GM21360 (cell line): ENCODE results near the gene TSHZ2.
"Not testable (repeated sequence)": the region's sequence is repeated elsewhere in the genome, so short reads cannot be mapped to it uniquely, and the experiment has no call there.

ENCODE experiments used
- ATAC-seq: cut with Tn5 transposase; IDR thresholded peaks from one replicate; pipeline ENCODE4 v1.9.1; 2021; ENCODE audit warnings: mild to moderate bottlenecking, moderate library complexity; ENCODE audit not compliant: unreplicated experiment

The TSHZ2 gene

DNA sequence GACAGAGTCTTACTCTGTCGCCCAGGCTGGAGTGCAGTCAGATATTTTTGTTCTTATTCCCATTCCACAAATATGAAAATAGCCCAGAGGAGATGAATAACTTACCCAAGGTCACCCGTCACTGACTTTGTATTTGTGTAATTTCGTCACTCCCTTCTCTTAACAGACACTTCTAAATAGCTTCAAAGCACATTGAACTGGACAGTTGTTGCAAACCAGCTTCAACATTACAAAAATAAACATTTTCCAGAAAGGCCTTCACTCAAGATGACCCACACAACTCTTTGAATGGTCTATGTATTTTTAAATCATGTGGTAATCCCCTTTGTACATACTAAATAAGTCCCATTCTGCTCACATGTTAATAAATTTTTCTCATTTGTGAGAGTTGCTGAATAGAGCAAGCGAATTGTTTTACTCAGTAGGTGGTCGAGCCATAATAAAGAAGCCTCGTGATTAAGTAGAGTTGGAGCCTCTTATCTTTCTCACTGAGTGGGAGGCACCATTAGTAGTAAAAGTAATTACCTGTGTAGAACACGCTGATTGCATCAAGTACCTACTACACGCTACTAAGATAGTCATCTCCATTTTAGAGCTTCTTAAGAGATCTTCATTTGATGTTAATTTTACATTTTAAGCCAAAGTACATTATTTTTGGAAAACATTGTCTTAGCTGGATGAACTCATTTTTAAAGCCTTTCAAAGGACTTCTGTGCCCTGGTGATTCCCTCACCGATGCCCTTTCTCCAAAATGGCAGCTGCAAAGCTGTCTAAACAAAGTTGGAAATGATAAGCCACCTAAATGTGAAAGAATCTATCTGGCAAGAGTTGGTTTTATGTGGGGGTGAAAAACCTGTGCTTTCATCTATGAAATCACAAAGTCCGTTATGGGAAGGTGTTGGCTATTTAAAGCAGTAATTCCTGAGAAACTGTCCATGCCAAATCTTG is 110.0 kb downstream of the TSHZ2 start:
- ATAC-seq, result no peak

GRCh38 chr20:53083411-53083810 is 111.3 kb downstream of the TSHZ2 start:
- no peak for ATAC-seq

- ATAC-seq, result no peak
Measured at GRCh38 chr20:53084408-53084997, 112.3 kb downstream of the TSHZ2 start.

GRCh38 chr20:53085720-53086119 is 113.6 kb downstream of the TSHZ2 start:
- no peak for ATAC-seq

- ATAC-seq, result no peak
Measured at GRCh38 chr20:53087037-53087777, 115.0 kb downstream of the TSHZ2 start.

DNA sequence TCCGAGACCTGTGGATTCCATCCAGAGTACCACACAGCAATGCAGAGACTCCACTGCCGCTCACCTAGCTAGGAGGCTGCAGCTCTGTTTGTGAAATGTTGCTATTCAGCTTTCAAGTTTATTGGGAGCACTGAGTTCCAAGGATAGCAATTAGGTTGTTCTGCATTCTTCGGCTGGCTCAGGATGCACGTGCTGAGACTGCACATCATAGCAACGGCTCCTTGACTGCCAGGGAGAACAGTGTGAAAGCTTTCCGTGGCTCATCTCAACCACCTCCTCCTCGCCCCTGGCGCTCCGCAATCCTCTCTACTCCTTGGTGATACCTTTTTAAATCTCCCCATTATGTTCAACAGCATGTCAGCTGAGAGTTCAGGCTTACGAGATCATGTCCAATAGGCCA is 116.6 kb downstream of the TSHZ2 start:
- ATAC-seq, result no peak

DNA sequence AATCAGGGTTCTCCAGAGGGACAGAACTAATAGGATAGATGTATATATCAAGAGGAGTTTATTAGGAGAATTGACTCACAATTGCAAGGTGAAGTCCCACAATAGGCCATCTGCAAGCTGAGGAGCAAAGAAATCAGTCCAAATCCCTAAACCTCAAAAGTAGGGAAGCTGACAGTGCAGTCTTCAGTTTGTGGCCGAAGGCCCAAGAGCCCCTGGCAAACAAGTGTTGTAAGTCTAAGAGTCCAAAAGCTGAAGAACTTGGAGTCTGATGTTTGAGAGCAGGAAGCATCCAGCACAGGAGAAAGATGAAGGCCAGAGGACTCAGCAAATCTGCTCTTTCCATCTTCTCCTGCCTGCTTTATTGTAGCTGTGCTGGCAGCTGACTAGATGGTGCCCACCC is 117.7 kb downstream of the TSHZ2 start:
- ATAC-seq, result not testable (repeated sequence)

DNA sequence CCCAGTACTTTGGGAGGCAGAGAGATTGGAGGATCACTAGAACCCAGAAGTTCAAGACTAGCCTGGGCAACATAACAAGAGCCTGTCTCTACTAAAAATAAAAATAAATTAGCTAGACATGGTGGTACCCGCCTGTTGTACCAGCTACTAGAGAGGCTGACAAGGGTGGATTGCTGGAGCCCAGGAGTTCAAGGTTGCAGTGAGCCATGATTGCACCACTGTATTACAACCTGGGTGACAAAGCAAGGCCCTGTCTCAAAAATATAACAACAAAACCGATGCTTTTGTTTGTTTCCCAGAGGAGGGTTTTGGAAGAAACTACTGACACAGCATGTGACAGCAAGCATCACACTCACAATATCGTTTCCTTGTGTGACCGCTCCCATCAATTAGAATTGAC is 119.6 kb downstream of the TSHZ2 start:
- ATAC-seq, result no peak

GRCh38 chr20:53092772-53093300 is 120.7 kb downstream of the TSHZ2 start:
- ATAC-seq, result no peak

DNA sequence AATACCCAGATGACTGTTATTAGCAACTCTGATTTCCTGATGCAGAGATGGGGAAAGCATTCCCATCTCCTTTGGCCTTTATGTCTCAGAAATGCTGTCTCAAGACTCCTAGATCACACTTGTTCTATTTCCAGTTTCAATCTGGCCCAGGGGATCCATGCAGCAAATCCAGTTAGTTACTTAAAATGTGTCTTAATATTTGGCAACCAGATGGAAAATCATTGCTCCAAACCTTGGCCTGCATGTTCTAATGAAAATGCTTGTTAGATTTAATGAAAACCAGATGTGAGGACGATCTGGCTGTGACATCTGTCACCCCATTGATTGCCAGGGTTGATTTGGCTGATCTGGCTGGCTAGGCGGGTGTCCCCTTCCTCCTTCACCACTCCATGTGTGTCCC is 125.2 kb downstream of the TSHZ2 start:
- ATAC-seq, result no peak

DNA sequence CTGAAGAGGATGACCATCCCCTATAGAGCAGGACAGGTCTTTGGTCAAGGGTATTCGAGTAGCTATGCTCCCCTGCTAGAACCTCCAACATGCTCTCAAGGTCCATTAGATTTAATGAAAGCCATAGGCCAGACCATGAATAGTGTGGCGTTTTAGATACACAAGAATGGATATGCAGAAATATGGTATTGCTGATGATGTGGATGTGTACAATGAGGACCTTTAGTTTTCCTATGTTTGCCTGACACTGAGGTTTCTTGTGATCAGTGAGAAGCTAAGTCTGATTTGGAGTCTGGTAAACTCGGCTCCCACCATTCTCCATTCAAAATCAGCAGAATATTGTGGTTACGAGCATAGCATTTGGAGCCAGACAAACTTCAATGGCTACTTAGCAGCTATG is 125.6 kb downstream of the TSHZ2 start:
- no peak for ATAC-seq

- no peak for ATAC-seq
Measured at GRCh38 chr20:53098621-53099020, 126.5 kb downstream of the TSHZ2 start.

GRCh38 chr20:53099856-53100255 is 127.7 kb downstream of the TSHZ2 start:
- no peak for ATAC-seq

GRCh38 chr20:53100476-53100911 is 128.3 kb downstream of the TSHZ2 start:
- ATAC-seq, result no peak

- ATAC-seq, result no peak
Measured at GRCh38 chr20:53101992-53102760, 130.0 kb downstream of the TSHZ2 start.

DNA sequence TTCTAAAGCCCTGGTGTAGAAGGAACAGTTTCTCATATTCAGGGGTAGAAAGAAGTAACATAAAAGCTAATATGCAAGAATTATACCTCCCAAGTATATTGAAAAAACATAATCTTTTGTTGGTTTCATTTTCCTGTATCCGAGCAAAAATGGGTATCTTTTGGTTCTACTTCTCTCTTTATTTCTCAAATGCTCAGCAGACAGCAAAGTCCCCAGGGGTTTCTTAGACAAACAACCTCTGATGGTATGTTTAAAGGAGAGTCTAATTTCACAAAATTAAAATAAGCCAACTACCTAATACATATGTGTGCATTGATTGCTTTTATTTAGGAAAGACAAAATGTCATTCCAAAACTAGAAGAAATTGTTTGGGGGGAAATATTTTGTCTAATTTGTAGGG is 131.0 kb downstream of the TSHZ2 start:
- ATAC-seq, result no peak

GRCh38 chr20:53104884-53105283 is 132.7 kb downstream of the TSHZ2 start:
- ATAC-seq, result no peak

DNA sequence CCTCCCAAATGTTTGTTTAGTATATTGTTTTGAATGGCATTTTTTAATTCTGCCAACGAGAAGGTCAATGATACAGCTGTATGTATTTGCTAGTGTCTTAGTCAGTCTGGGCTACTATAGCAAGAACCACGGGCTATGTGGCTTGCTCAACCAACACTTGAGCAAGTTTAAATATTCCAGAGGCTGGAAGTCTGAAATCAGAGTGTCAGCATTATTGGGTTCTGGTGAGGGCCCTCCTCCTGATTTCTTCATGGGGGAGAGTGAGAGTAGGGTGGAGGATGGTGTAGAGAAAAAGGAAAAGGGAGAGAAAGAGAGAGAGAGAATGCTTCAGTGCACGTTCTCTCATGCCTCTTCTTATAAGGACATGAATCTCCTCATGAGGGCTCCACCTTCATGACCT is 144.6 kb downstream of the TSHZ2 start:
- no peak for ATAC-seq

DNA sequence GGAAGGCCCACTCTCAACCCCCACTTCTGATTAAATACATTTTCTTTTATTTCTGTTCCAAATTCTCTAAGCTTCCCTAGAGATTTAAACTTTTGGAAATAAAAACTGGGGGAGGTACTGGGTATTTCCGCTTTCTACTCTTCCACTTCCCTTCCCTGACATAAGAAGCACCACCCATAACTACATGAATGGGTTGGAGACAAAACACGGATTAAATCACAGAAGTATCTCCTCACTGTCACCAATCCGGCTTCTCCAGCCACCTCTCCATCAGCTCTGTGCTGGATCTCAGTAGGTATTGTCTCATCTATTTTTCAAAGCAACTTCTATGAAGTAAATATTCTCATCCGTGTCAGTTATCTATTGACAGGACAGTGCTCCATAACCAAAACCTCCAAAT is 150.7 kb downstream of the TSHZ2 start:
- no peak for ATAC-seq

DNA sequence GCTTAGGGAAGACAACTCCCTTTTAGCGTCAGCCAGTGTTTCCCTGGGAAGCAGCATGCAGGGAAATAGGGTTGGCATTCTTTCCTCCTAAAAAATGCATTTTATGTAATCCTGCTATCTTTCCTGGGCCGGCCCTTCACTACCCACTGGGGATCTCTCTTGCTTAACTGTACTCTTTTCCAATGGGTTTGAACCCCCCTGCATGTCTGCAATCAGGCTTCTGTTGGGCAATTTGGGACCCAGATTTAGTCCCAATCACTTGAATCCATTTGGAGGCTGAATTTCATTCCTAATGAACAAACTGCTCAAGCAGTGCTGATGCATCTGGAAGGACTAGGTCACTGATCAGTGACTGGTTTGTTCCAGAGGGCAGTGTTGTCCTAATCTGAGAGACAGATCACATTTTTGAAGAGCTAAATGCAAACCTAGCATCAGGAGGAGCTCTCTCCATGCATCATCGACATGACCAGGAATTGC is 152.0 kb downstream of the TSHZ2 start:
- no peak for ATAC-seq
